ENCODE data around the gene SIPA1L2. TPM values are rescaled to one million over a fixed set of nuclear protein-coding genes. Genes with fewer than 3 reads are reported as not detected.

SIPA1L2 gene
- total and polyA plus RNA-seq, 2 experiments from 2014 or later = 1.1 to 5.9 TPM

GRCh38 chr1:232599178-232600041, 30.5 kb downstream of the SIPA1L2 start:
- Histone ChIP-seq H4K20me1 (ENCODE audit: insufficient read depth) (no peaks in the 10 kb centered on the region), H3K4me2 (ENCODE audit: unreplicated experiment) (no peak overlapping the region), H3F3A (ENCODE audit: insufficient read depth) (no peaks in the 10 kb centered on the region), H3K9me3 (ENCODE audit: low read depth) (no peaks in the 10 kb centered on the region), H2AFZ (no peak overlapping the region; the same call in 1 of the 2 replicates), H3K9ac (no peak overlapping the region), H3K79me2 (ENCODE audit: insufficient read depth) (no peaks in the 10 kb centered on the region), H3K4me3 (no peak overlapping the region), H3K4me1 (ENCODE audit: insufficient read depth) (no peaks in the 10 kb centered on the region), H3K9me2 (ENCODE audit: insufficient read depth) (no peaks in the 10 kb centered on the region), H3K27ac (no peak overlapping the region), H3K27me3 (replicated peaks; ENCODE audit: insufficient read depth) (no peaks in the 10 kb centered on the region), H3K36me3 (ENCODE audit: low read depth) (no peaks in the 10 kb centered on the region)
- DNase-seq = peak; percentile 12
- in situ Hi-C loops (cut with MboI) = no loop called here
- TF ChIP-seq EZH2 (IDR thresholded peaks at IDR 0.05; ENCODE audit: insufficient read depth, poor library complexity, severe bottlenecking) (no peak), EZH2phosphoT487 (IDR thresholded peaks at IDR 0.05; ENCODE audit: insufficient read depth, low read depth) (no peak)
- WGBS, 2 experiments (ENCODE audit: low coverage in 1 of 2, low lambda C conversion rate in 2 of 2, missing lambda C conversion rate in 2 of 2) = 68 to 75% methylated on average over 11 of the region's 11 CpGs

- no peak overlapping the region for H3K9ac ChIP-seq
- H3K36me3 ChIP-seq (ENCODE audit: low read depth) = no peaks in the 10 kb centered on the region
- H2AFZ ChIP-seq = no peak overlapping the region
- H3K4me2 ChIP-seq (ENCODE audit: unreplicated experiment) = no peak overlapping the region
- no peaks in the 10 kb centered on the region for H3K9me3 ChIP-seq (ENCODE audit: low read depth)
- no peaks in the 10 kb centered on the region for H3K27me3 ChIP-seq (replicated peaks; ENCODE audit: insufficient read depth)
- 96 to 97% methylated on average over 4 of the region's 4 CpGs for WGBS, 2 experiments (ENCODE audit: low coverage in 1 of 2, low lambda C conversion rate in 2 of 2, missing lambda C conversion rate in 2 of 2)
- no peaks in the 10 kb centered on the region for H4K20me1 ChIP-seq (ENCODE audit: insufficient read depth)
- H3K79me2 ChIP-seq (ENCODE audit: insufficient read depth) = no peaks in the 10 kb centered on the region
- H3K4me1 ChIP-seq (ENCODE audit: insufficient read depth) = no peaks in the 10 kb centered on the region
- TF ChIP-seq EZH2 (IDR thresholded peaks at IDR 0.05; ENCODE audit: insufficient read depth, poor library complexity, severe bottlenecking) (no peak), EZH2phosphoT487 (IDR thresholded peaks at IDR 0.05; ENCODE audit: insufficient read depth, low read depth) (no peak)
- no peak overlapping the region for H3K27ac ChIP-seq
- no peak overlapping the region for H3K4me3 ChIP-seq
- DNase-seq = no peak
- in situ Hi-C loops (cut with MboI) = no loop called here
- H3F3A ChIP-seq (ENCODE audit: insufficient read depth) = no peaks in the 10 kb centered on the region
- no peaks in the 10 kb centered on the region for H3K9me2 ChIP-seq (ENCODE audit: insufficient read depth)
These were observed 31.1 kb downstream of the SIPA1L2 start for GRCh38 chr1:232598837-232599177.

DNA sequence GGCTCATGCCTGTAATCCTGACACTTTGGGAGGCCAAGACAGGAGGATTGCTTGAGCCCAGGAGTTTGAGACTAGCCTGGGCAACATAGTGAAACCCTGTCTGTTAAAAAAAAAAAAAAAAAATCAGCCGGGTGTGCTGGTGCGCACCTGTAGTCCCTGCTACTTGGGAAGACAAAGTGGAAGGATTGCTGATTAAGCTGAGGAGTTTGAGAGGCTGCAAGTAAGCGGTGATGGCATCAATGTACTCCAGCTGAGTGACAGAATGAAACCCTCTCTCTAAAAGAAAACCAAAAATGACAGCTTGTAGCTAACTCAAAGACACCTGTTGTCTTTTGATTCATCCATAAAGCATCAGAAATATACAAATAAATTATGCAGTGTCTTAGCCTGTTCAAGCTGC, 31.8 kb downstream of the SIPA1L2 start:
- H3K27ac ChIP-seq = no peak overlapping the region
- no peaks in the 10 kb centered on the region for H3K79me2 ChIP-seq (ENCODE audit: insufficient read depth)
- in situ Hi-C loops (cut with MboI) = no loop called here
- WGBS, 2 experiments (ENCODE audit: low coverage in 1 of 2, low lambda C conversion rate in 2 of 2, missing lambda C conversion rate in 2 of 2) = 92 to 98% methylated on average over 3 of the region's 3 CpGs
- H3K9me2 ChIP-seq (ENCODE audit: insufficient read depth) = no peaks in the 10 kb centered on the region
- H3K4me3 ChIP-seq = no peak overlapping the region
- no peaks in the 10 kb centered on the region for H3K9me3 ChIP-seq (ENCODE audit: low read depth)
- no peak overlapping the region for H3K4me2 ChIP-seq (ENCODE audit: unreplicated experiment)
- no peaks in the 10 kb centered on the region for H3K27me3 ChIP-seq (replicated peaks; ENCODE audit: insufficient read depth)
- no peak for DNase-seq
- no peaks in the 10 kb centered on the region for H4K20me1 ChIP-seq (ENCODE audit: insufficient read depth)
- no peak overlapping the region for H3K9ac ChIP-seq
- H3F3A ChIP-seq (ENCODE audit: insufficient read depth) = no peaks in the 10 kb centered on the region
- no peaks in the 10 kb centered on the region for H3K4me1 ChIP-seq (ENCODE audit: insufficient read depth)
- no peak for TF ChIP-seq EZH2phosphoT487 (IDR thresholded peaks at IDR 0.05; ENCODE audit: insufficient read depth, low read depth)
- TF ChIP-seq EZH2 (IDR thresholded peaks at IDR 0.05; ENCODE audit: insufficient read depth, poor library complexity, severe bottlenecking) = no peak
- no peak overlapping the region for H2AFZ ChIP-seq
- no peaks in the 10 kb centered on the region for H3K36me3 ChIP-seq (ENCODE audit: low read depth)

DNA sequence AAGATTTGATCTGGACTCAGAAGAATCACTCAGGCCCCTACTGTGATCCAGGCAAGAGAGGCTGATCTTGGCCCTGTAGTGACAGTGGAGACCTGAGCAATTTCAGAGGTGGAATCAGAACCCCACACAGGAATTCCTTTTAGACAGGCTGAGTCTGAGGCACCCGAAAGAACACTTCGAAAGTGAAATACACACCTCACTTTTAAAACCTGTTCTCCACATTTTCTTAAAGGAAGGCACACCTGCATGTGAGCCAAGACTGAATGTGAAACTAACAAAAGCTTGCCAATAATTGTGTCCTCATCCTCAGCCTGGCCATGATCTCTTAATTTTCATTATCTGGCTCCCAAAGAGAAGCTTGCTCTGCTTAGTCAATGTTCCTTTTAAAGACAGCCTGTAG, 32.2 kb downstream of the SIPA1L2 start:
- no peaks in the 10 kb centered on the region for H3K36me3 ChIP-seq (ENCODE audit: low read depth)
- no peak overlapping the region for H3K27ac ChIP-seq
- H3F3A ChIP-seq (ENCODE audit: insufficient read depth) = no peaks in the 10 kb centered on the region
- no peak overlapping the region for H2AFZ ChIP-seq
- H3K9me3 ChIP-seq (ENCODE audit: low read depth) = no peaks in the 10 kb centered on the region
- no peak overlapping the region for H3K4me3 ChIP-seq
- H3K4me2 ChIP-seq (ENCODE audit: unreplicated experiment) = no peak overlapping the region
- in situ Hi-C loops (cut with MboI) = no loop called here
- no peaks in the 10 kb centered on the region for H3K4me1 ChIP-seq (ENCODE audit: insufficient read depth)
- no peaks in the 10 kb centered on the region for H3K27me3 ChIP-seq (replicated peaks; ENCODE audit: insufficient read depth)
- H3K9ac ChIP-seq = no peak overlapping the region
- no peak for DNase-seq
- no peaks in the 10 kb centered on the region for H3K9me2 ChIP-seq (ENCODE audit: insufficient read depth)
- H4K20me1 ChIP-seq (ENCODE audit: insufficient read depth) = no peaks in the 10 kb centered on the region
- WGBS, 2 experiments (ENCODE audit: low coverage in 1 of 2, low lambda C conversion rate in 2 of 2, missing lambda C conversion rate in 2 of 2) = 89 to 100% methylated on average over 2 of the region's 2 CpGs
- no peak for TF ChIP-seq EZH2 (IDR thresholded peaks at IDR 0.05; ENCODE audit: insufficient read depth, poor library complexity, severe bottlenecking)
- no peak for TF ChIP-seq EZH2phosphoT487 (IDR thresholded peaks at IDR 0.05; ENCODE audit: insufficient read depth, low read depth)
- H3K79me2 ChIP-seq (ENCODE audit: insufficient read depth) = no peaks in the 10 kb centered on the region

All from GM23248 (cell line).